ENCODE results near the gene ATP5PD.
"Not testable (repeated sequence)": the region's sequence is repeated elsewhere in the genome, so short reads cannot be mapped to it uniquely, and the experiment has no call there.

Gene ATP5PD

GRCh38 chr17:75048249-75048878 is 1.6 kb upstream of the ATP5PD start:
- no peak for DNase-seq

GRCh38 chr17:75047398-75048098 is 779 bp upstream of the ATP5PD start:
- DNase-seq: peak; percentile 53

GRCh38 chr17:75045946-75046406 is 793 bp downstream of the ATP5PD start:
- not testable (repeated sequence) for DNase-seq

GRCh38 chr17:75044716-75045115 is 2.1 kb downstream of the ATP5PD start:
- DNase-seq: no peak

GRCh38 chr17:75043789-75044188 is 3.0 kb downstream of the ATP5PD start:
- DNase-seq: not testable (repeated sequence)

GRCh38 chr17:75041656-75042280 is 5.0 kb downstream of the ATP5PD start:
- no peak for DNase-seq

GRCh38 chr17:75039238-75039637 is 7.5 kb downstream of the ATP5PD start:
- DNase-seq: no peak

GRCh38 chr17:75036643-75037268 is 10.0 kb downstream of the ATP5PD start:
- peak; percentile 85 for DNase-seq

GRCh38 chr17:75034236-75034908 is 12.4 kb downstream of the ATP5PD start:
- DNase-seq: peak; percentile 98

- peak; percentile 96 for DNase-seq
Measured at GRCh38 chr17:75033346-75034235, 13.2 kb downstream of the ATP5PD start.

GRCh38 chr17:75032720-75033280 is 14.0 kb downstream of the ATP5PD start:
- peak; percentile 66 for DNase-seq

- peak; percentile 87 for DNase-seq
Measured at GRCh38 chr17:75031972-75032719, 14.6 kb downstream of the ATP5PD start.

GRCh38 chr17:75030161-75030560 is 16.6 kb downstream of the ATP5PD start:
- no peak for DNase-seq

- not testable (repeated sequence) for DNase-seq
Measured at GRCh38 chr17:75026650-75027049, 20.1 kb downstream of the ATP5PD start.

GRCh38 chr17:75025398-75025734 is 21.4 kb downstream of the ATP5PD start:
- not testable (repeated sequence) for DNase-seq

GRCh38 chr17:75024686-75025397 is 21.9 kb downstream of the ATP5PD start:
- DNase-seq: no peak

GRCh38 chr17:75020331-75021110 is 26.2 kb downstream of the ATP5PD start:
- DNase-seq: no peak

GRCh38 chr17:75019710-75020109 is 27.1 kb downstream of the ATP5PD start:
- DNase-seq: no peak

- no peak for DNase-seq
Measured at GRCh38 chr17:75019146-75019545, 27.6 kb downstream of the ATP5PD start.
